ENCODE data around the gene ANKRD35. TPM values are rescaled to one million over a fixed set of nuclear protein-coding genes. Genes with fewer than 3 reads are reported as not detected.
A peak's percentile ranks its signal among the peaks of the same experiment; 100 is the strongest.

ANKRD35 gene
- total and polyA plus RNA-seq, 10 of the 15 experiments (the other 5 are each of a cell fraction or from before 2014, with no cell fraction given), result 0.01 to 0.08 TPM; not detected in 8

DNA sequence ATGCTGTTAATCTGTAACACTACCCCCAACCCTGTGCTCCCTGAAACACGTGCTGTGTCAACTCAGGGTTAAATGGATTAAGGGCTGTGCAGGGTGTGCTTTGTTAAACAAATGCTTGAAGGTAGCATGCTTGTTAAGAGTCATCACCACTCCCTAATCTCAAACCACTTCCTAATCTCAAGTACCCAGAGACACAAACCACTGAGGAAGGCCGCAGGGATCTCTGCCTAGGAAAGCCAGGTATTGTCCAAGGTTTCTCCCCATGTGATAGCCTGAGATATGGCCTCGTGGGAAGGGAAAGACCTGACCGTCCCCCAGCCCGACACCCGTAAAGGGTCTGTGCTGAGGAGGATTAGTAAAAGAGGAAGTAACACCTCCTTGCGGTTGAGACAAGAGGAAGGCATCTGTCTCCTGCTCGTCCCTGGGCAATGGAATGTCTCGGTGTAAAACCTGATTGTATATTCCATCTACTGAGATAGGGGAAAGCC lies 46.9 kb upstream of the ANKRD35 start (continued):
- peak; percentile 74 for TF ChIP-seq RUNX3 (IDR thresholded peaks at IDR 0.05; ENCODE audit: low read length)
- TF ChIP-seq IKZF1 (conservative IDR thresholded peaks at IDR 0.05), result peak; percentile 87

DNA sequence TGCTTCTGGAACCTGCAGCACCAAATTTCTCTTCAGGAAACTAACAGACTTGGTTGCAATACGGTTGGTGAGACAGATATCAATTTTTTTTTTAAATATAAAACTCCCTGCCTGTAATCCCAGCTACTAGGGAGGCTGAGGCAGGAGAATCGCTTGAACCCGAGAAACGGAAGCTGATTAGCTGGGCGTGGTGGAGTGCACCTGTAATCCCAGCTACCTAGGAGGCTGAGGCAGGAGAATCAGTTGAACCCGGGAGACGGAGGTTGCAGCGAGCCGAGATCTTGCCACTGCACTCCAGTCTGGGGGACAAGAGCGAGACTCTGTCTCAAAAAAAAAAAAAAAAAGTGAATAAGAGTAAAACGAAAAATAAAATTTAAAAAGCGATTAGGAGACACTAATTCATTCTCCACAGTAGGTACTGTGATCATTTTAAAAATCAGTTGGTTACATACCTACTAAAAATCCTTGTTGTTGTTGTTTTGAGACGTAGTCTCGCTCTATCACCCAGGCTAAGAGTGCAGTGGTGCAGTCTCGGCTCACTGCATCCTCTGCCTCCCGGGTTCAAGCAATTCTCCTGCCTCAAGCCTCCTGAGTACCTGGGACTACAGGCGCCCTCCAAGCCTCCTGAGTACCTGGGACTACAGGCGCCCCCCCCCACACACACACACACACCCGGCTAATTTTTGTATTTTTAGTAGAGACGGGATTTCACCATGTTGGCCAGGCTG lies 42.4 kb upstream of the ANKRD35 start:
- H3K9me3 ChIP-seq (replicated peaks; ENCODE audit: control insufficient read depth, insufficient read depth, low read length), result no peaks in the 10 kb centered on the region
- H3K36me3 ChIP-seq (ENCODE audit: control insufficient read depth in 2 of 2, insufficient read depth in 2 of 2, low read length in 1 of 2), result peaks cover 0 to 5% of the 10 kb centered on the region in 2 experiments; a peak in 1 of 4 replicates
- in situ Hi-C loops (cut with MboI), result no loop called here
- intact Hi-C loops (cut with micrococcal nuclease; ENCODE audit: unreplicated experiment), result loop anchor here (1.0 to 2.0 kb wide), 2 partner anchors 10 to 31 kb away; partner anchors contain the start of genes LIX1L and PEX11B
- ATAC-seq (peak; percentile 6), FAIRE-seq (no peak), DNase-seq (ENCODE audit: low read depth, low spot score) (no peak)
- peak overlapping the region; percentile 97 for H3K27ac ChIP-seq (ENCODE audit: control insufficient read depth, insufficient read depth)
- H3K4me3 ChIP-seq, result peak overlapping the region; percentile 90
- ChIA-PET SMC1A (ENCODE audit: uncharacterized antibody, unreplicated experiment) (interaction anchor here (0.6 to 3.5 kb wide), 11 partner anchors 9 to 109 kb away, joined by 3 to 30 read pairs (median 4); partner anchors contain the start of genes ANKRD34A, LIX1L, PEX11B and POLR3GL), CTCF (interaction anchor here (0.6 to 2.4 kb wide), 27 partner anchors 9 to 133 kb away, joined by 3 to 28 read pairs (median 4); partner anchors contain the start of genes ANKRD34A, HJV, LIX1L and PEX11B), POLR2A (interaction anchor here (0.6 to 3.6 kb wide), 20 partner anchors 8 to 110 kb away, joined by 3 to 58 read pairs (median 4); partner anchors contain the start of genes ANKRD34A, LIX1L, PEX11B and PIAS3), RAD21 (ENCODE audit: unreplicated experiment) (interaction anchor here (0.6 to 2.3 kb wide), 10 partner anchors 9 to 317 kb away, joined by 3 to 23 read pairs (median 4); partner anchors contain the start of genes ANKRD34A, LIX1L, PEX11B and PIAS3)
- no peak overlapping the region for H2AFZ ChIP-seq (ENCODE audit: control insufficient read depth, low read depth, low read length)
- H3K79me2 ChIP-seq (ENCODE audit: control insufficient read depth, insufficient read depth, low read length), result peaks cover 25% of the 10 kb centered on the region
- no peaks in the 10 kb centered on the region for H4K20me1 ChIP-seq (ENCODE audit: control insufficient read depth, insufficient read depth)
- TSS peak; percentile 99 for BruUV-seq (replicated peaks)
- peak overlapping the region; percentile 100 for H3K9ac ChIP-seq (ENCODE audit: control insufficient read depth, insufficient read depth, low read length)
- H3K4me2 ChIP-seq (ENCODE audit: control insufficient read depth, insufficient read depth), result peak overlapping the region; percentile 89
- peaks cover 6% of the 10 kb centered on the region; the same call in 1 of the 2 replicates for H3K4me1 ChIP-seq (ENCODE audit: control insufficient read depth, insufficient read depth, low read length)
- no peaks in the 10 kb centered on the region for H3K27me3 ChIP-seq (replicated peaks in 1 of 2; ENCODE audit: control insufficient read depth in 2 of 2, insufficient read depth in 2 of 2, low read length in 1 of 2)
- 17% methylated on average over 18 of the region's 20 CpGs for WGBS (ENCODE audit: insufficient coverage, insufficient replicate concordance, low lambda C conversion rate, missing lambda C conversion rate)
- TF ChIP-seq, protein P1, sequence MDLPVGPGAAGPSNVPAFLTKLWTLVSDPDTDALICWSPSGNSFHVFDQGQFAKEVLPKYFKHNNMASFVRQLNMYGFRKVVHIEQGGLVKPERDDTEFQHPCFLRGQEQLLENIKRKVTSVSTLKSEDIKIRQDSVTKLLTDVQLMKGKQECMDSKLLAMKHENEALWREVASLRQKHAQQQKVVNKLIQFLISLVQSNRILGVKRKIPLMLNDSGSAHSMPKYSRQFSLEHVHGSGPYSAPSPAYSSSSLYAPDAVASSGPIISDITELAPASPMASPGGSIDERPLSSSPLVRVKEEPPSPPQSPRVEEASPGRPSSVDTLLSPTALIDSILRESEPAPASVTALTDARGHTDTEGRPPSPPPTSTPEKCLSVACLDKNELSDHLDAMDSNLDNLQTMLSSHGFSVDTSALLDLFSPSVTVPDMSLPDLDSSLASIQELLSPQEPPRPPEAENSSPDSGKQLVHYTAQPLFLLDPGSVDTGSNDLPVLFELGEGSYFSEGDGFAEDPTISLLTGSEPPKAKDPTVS (IDR thresholded peaks at IDR 0.05; ENCODE audit: low read depth, low read length), result no peak
- TF ChIP-seq, protein P2, sequence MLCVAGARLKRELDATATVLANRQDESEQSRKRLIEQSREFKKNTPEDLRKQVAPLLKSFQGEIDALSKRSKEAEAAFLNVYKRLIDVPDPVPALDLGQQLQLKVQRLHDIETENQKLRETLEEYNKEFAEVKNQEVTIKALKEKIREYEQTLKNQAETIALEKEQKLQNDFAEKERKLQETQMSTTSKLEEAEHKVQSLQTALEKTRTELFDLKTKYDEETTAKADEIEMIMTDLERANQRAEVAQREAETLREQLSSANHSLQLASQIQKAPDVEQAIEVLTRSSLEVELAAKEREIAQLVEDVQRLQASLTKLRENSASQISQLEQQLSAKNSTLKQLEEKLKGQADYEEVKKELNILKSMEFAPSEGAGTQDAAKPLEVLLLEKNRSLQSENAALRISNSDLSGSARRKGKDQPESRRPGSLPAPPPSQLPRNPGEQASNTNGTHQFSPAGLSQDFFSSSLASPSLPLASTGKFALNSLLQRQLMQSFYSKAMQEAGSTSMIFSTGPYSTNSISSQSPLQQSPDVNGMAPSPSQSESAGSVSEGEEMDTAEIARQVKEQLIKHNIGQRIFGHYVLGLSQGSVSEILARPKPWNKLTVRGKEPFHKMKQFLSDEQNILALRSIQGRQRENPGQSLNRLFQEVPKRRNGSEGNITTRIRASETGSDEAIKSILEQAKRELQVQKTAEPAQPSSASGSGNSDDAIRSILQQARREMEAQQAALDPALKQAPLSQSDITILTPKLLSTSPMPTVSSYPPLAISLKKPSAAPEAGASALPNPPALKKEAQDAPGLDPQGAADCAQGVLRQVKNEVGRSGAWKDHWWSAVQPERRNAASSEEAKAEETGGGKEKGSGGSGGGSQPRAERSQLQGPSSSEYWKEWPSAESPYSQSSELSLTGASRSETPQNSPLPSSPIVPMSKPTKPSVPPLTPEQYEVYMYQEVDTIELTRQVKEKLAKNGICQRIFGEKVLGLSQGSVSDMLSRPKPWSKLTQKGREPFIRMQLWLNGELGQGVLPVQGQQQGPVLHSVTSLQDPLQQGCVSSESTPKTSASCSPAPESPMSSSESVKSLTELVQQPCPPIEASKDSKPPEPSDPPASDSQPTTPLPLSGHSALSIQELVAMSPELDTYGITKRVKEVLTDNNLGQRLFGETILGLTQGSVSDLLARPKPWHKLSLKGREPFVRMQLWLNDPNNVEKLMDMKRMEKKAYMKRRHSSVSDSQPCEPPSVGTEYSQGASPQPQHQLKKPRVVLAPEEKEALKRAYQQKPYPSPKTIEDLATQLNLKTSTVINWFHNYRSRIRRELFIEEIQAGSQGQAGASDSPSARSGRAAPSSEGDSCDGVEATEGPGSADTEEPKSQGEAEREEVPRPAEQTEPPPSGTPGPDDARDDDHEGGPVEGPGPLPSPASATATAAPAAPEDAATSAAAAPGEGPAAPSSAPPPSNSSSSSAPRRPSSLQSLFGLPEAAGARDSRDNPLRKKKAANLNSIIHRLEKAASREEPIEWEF (IDR thresholded peaks at IDR 0.05; ENCODE audit: insufficient replicate concordance, low read depth, low read length), result no peak
- no peak for TF ChIP-seq CHD2 (IDR thresholded peaks at IDR 0.05; ENCODE audit: borderline replicate concordance, low read depth, low read length)
- no peak for TF ChIP-seq DPF2 (IDR thresholded peaks at IDR 0.05)
- TF ChIP-seq, protein P3, sequence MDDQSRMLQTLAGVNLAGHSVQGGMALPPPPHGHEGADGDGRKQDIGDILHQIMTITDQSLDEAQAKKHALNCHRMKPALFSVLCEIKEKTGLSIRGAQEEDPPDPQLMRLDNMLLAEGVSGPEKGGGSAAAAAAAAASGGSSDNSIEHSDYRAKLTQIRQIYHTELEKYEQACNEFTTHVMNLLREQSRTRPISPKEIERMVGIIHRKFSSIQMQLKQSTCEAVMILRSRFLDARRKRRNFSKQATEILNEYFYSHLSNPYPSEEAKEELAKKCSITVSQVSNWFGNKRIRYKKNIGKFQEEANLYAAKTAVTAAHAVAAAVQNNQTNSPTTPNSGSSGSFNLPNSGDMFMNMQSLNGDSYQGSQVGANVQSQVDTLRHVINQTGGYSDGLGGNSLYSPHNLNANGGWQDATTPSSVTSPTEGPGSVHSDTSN (IDR thresholded peaks at IDR 0.05; ENCODE audit: insufficient replicate concordance, low read depth, low read length), result no peak
- peak; percentile 29; the same call in 1 of the 2 replicates for TF ChIP-seq POLR2AphosphoS5 (IDR thresholded peaks at IDR 0.05; ENCODE audit: low read length)
- no peak for TF ChIP-seq HDAC6 (IDR thresholded peaks at IDR 0.05; ENCODE audit: unreplicated experiment)
- TF ChIP-seq MTA3 (IDR thresholded peaks at IDR 0.05; ENCODE audit: borderline replicate concordance, low read length), result 0 out of 2 replicates have a peak, but pooled peaks have one; percentile 0

Data from GM12878 (cell line).